ENCODE data around the gene ARSJ.

DNA sequence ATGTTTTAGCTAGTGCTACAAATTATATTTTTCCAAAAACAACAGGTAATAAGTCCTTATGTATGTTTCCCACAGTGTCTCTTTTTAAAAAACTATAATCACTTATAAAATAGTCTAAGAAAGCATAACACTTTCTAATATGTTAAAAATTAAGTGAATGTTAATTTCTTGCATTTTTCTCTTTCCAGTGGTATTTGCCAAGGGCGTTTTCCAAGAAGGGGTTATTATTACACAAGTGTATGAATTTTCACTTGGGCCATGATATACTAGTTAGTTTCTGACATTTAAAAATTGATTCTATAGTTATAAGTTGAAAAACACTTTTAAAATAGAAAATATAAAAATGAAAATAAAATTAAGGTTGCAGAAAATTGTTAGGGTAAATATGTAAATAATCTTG lies 74.6 kb downstream of the ARSJ start:
- TF ChIP-seq, protein P1, sequence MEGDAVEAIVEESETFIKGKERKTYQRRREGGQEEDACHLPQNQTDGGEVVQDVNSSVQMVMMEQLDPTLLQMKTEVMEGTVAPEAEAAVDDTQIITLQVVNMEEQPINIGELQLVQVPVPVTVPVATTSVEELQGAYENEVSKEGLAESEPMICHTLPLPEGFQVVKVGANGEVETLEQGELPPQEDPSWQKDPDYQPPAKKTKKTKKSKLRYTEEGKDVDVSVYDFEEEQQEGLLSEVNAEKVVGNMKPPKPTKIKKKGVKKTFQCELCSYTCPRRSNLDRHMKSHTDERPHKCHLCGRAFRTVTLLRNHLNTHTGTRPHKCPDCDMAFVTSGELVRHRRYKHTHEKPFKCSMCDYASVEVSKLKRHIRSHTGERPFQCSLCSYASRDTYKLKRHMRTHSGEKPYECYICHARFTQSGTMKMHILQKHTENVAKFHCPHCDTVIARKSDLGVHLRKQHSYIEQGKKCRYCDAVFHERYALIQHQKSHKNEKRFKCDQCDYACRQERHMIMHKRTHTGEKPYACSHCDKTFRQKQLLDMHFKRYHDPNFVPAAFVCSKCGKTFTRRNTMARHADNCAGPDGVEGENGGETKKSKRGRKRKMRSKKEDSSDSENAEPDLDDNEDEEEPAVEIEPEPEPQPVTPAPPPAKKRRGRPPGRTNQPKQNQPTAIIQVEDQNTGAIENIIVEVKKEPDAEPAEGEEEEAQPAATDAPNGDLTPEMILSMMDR (IDR thresholded peaks at IDR 0.05; ENCODE audit: low read depth, low read length), result no peak
- no peak for TF ChIP-seq POLR2A (IDR thresholded peaks at IDR 0.05; ENCODE audit: extremely low read depth, insufficient read length)
- TF ChIP-seq, protein P2, sequence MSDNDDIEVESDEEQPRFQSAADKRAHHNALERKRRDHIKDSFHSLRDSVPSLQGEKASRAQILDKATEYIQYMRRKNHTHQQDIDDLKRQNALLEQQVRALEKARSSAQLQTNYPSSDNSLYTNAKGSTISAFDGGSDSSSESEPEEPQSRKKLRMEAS (IDR thresholded peaks at IDR 0.05; ENCODE audit: low read depth, low read length), result no peak

All from NB4 (cell line).